A673 (cell line): ENCODE measurements around the gene DGKD. TPM values are rescaled to one million over a fixed set of nuclear protein-coding genes. Genes with fewer than 3 reads are reported as not detected.
A peak's percentile ranks its signal among the peaks of the same experiment; 100 is the strongest.

Source experiments
- BruUV-seq: library from RNA; stranded (reverse); fragments of 400-500 nt; replicated peaks from 2 replicates; lab custom pipeline; 2021; lab: Mats Ljungman, UMichigan
- CTCF ChIA-PET: fragments of 300-600 bp; sonication (Branson Sonifier 250); formaldehyde crosslinking; loops from one replicate; lab custom pipeline; 2022; ENCODE audit warnings: antibody characterized with exemption; lab: Charles Lee
- POLR2A ChIA-PET: fragments of 300-600 bp; sonication (Branson Sonifier 250); formaldehyde crosslinking; loops from one replicate; lab custom pipeline; 2022; ENCODE audit warnings: antibody characterized with exemption; ENCODE audit not compliant: low non-redundant PET; lab: Charles Lee
- DNase-seq: peaks from one replicate; pipeline ENCODE4 v3.0.0-alpha.2; 2015; ENCODE audit warnings: low spot score
- H3K27ac ChIP-seq: fragments of 200-600 bp; sonication (generic); 2 replicates; pipeline ENCODE4 v1.5.1; 2016; ENCODE audit warnings: mixed run types, low read depth, mild to moderate bottlenecking, mixed read lengths, antibody characterized with exemption, low read length; ENCODE audit not compliant: poor library complexity, severe bottlenecking
- H3K27me3 ChIP-seq: fragments of 200-600 bp; sonication (generic); replicated peaks from 2 replicates; pipeline ENCODE4 v1.6.1; 2017; ENCODE audit warnings: mixed run types, low read depth, mild to moderate bottlenecking, mixed read lengths, antibody characterized with exemption, low read length; ENCODE audit not compliant: insufficient read depth, poor library complexity
- H3K36me3 ChIP-seq: fragments of 200-600 bp; sonication (generic); 2 replicates; pipeline ENCODE4 v1.6.1; 2016; ENCODE audit warnings: mixed run types, mild to moderate bottlenecking, mixed read lengths, antibody characterized with exemption, low read length; ENCODE audit not compliant: insufficient read depth, poor library complexity, severe bottlenecking
- H3K4me1 ChIP-seq: fragments of 200-600 bp; sonication (generic); 2 replicates; pipeline ENCODE4 v1.6.1; 2017; ENCODE audit warnings: mixed run types, mild to moderate bottlenecking, mixed read lengths, antibody characterized with exemption, low read length; ENCODE audit not compliant: insufficient read depth, poor library complexity, severe bottlenecking
- H3K4me3 ChIP-seq: fragments of 200-600 bp; sonication (generic); 2 replicates; pipeline ENCODE4 v1.5.1; 2016; ENCODE audit warnings: low read depth, mixed run types, mild to moderate bottlenecking, mixed read lengths, low read length; ENCODE audit not compliant: poor library complexity, severe bottlenecking
- H3K9me3 ChIP-seq: fragments of 200-600 bp; sonication (generic); 2 replicates; pipeline ENCODE4 v1.6.1; 2016; ENCODE audit warnings: mixed run types, low read depth, mild to moderate bottlenecking, mixed read lengths, antibody characterized with exemption, low read length; ENCODE audit not compliant: poor library complexity, severe bottlenecking
- EZH2 ChIP-seq: fragments of 200-600 bp; sonication (generic); IDR thresholded peaks from 2 replicates; pipeline ENCODE4 v1.6.1; 2017; ENCODE audit warnings: borderline replicate concordance, low read depth, mild to moderate bottlenecking, mixed read lengths, antibody characterized with exemption, low read length; ENCODE audit not compliant: poor library complexity, severe bottlenecking
- intact Hi-C: fragments of 100-400 bp; cut with micrococcal nuclease; formaldehyde crosslinking; loops from one replicate; pipeline ENCODE4 v1.10.0; 2022; ENCODE audit not compliant: unreplicated experiment
- total RNA-seq: library from RNA; stranded (reverse); gene quantifications from 2 replicates; pipeline ENCODE4 v1.2.3, GENCODE V29; 2021
- TF ChIP-seq, protein P1 (sequence below): fragments of 300-800, 200-600 bp; sonication (generic); conservative IDR thresholded peaks from 2 replicates; pipeline ENCODE4 v1.5.1; 2017; ENCODE audit warnings: low read depth, mild to moderate bottlenecking, antibody characterized with exemption, low read length, moderate library complexity, mixed read lengths

Gene DGKD
- total RNA-seq, 1 experiment from 2014 or later = 128 TPM

DNA sequence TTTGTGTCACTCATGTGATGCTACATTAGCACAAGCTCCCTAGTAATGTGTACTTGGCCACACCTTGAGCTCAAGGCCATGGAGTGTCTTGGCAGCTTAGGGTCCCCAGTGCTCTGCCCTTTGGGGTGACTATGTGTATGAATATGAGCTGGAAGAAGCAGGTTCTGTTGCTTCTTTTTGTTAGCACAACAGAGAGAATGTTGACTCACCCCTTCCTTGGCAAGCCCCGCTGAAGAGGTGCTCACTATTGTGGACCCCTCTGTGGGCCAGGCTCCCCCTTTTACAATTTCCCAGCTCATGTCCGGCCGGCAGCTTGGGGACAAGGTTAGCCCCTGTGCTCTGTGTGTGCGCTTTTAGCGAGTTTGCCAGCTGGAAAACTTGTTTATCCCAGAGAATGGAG lies 48.1 kb downstream of the DGKD start:
- no peak overlapping the region for H3K4me3 ChIP-seq
- TF ChIP-seq, protein P1, sequence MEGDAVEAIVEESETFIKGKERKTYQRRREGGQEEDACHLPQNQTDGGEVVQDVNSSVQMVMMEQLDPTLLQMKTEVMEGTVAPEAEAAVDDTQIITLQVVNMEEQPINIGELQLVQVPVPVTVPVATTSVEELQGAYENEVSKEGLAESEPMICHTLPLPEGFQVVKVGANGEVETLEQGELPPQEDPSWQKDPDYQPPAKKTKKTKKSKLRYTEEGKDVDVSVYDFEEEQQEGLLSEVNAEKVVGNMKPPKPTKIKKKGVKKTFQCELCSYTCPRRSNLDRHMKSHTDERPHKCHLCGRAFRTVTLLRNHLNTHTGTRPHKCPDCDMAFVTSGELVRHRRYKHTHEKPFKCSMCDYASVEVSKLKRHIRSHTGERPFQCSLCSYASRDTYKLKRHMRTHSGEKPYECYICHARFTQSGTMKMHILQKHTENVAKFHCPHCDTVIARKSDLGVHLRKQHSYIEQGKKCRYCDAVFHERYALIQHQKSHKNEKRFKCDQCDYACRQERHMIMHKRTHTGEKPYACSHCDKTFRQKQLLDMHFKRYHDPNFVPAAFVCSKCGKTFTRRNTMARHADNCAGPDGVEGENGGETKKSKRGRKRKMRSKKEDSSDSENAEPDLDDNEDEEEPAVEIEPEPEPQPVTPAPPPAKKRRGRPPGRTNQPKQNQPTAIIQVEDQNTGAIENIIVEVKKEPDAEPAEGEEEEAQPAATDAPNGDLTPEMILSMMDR = no peak
- TF ChIP-seq EZH2 = no peak
- peaks cover 5% of the 10 kb centered on the region for H3K36me3 ChIP-seq
- H3K27me3 ChIP-seq = no peaks in the 10 kb centered on the region
- H3K27ac ChIP-seq = no peak overlapping the region
- intact Hi-C loops = no loop called here
- H3K4me1 ChIP-seq = peaks cover 15% of the 10 kb centered on the region
- DNase-seq = no peak
- no peaks in the 10 kb centered on the region for H3K9me3 ChIP-seq
- POLR2A ChIA-PET = interaction anchor here (0.5 to 0.6 kb wide), 2 partner anchors 8 to 149 kb away, joined by 3 read pairs; no protein-coding TSS in a partner anchor
- CTCF ChIA-PET = no interaction called here
- no TSS peak for BruUV-seq

DNA sequence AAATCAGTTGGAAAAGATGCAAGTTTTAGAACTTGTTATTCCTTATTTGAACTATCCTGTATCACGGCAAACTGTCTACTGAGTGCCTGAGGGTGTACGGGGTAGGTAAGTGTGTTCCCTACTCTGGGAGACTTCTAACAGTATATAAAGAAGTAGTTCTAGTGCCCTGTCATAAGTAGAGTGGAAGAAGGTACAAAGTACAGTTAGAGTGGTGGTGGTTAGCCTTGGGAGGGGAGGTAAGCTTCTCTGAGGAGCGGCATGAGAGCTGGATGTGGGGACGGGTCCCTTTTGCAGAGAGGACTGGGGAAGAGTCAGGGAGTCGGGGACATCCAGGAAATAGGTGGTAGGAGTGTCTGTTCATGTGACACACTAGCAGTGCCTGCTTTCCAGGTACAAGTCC lies 48.5 kb downstream of the DGKD start:
- peaks cover 15% of the 10 kb centered on the region for H3K4me1 ChIP-seq
- ChIA-PET POLR2A (interaction anchor here (0.5 to 0.6 kb wide), 2 partner anchors 7 to 149 kb away, joined by 3 read pairs; no protein-coding TSS in a partner anchor), CTCF (no interaction called here)
- no TSS peak for BruUV-seq
- H3K9me3 ChIP-seq = no peaks in the 10 kb centered on the region
- intact Hi-C loops = no loop called here
- no peak overlapping the region for H3K27ac ChIP-seq
- H3K4me3 ChIP-seq = no peak overlapping the region
- DNase-seq = no peak
- TF ChIP-seq EZH2 = no peak
- TF ChIP-seq, protein P1 = no peak
- H3K27me3 ChIP-seq = no peaks in the 10 kb centered on the region
- peaks cover 5% of the 10 kb centered on the region for H3K36me3 ChIP-seq

DNA sequence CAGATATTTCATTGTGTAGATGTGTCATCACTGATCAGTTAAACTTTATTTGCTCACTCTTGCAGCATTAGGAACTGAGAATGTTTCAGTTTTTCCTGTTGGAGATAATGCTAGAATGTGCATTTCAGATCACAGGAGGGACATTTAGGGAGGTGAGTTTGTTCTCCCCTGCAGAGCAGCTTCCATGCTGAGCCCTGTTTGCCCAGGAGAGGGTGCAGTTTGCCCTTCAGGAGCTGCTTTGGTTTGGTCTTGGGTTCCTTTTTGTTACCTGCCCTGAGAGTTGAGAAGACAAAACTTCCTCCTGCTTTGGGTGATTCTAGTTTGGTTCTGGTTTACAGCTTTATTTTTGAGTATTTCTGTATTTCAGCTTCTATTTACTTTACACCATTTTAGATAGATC lies 49.9 kb downstream of the DGKD start:
- no peak overlapping the region for H3K27ac ChIP-seq
- no TSS peak for BruUV-seq
- ChIA-PET CTCF (interaction anchor here (0.6 to 1.4 kb wide), 2 partner anchors 39 to 153 kb away, joined by 5 to 8 read pairs; no protein-coding TSS in a partner anchor), POLR2A (no interaction called here)
- intact Hi-C loops = loop anchor here (1.0 kb wide), 1 partner anchor 39 kb away; no protein-coding TSS in a partner anchor
- peak; percentile 66 for DNase-seq
- H3K4me3 ChIP-seq = no peak overlapping the region
- H3K4me1 ChIP-seq = peaks cover 15% of the 10 kb centered on the region
- no peaks in the 10 kb centered on the region for H3K9me3 ChIP-seq
- H3K27me3 ChIP-seq = no peaks in the 10 kb centered on the region
- TF ChIP-seq, protein P1 = peak; percentile 79
- no peak for TF ChIP-seq EZH2
- peaks cover 5% of the 10 kb centered on the region for H3K36me3 ChIP-seq
